ENCODE measurements around the gene COBLL1. TPM values are rescaled to one million over a fixed set of nuclear protein-coding genes. Genes with fewer than 3 reads are reported as not detected.

Gene COBLL1
- total and polyA plus RNA-seq, 8 donors = 19.1 to 74.8 (median 22.1) TPM

DNA sequence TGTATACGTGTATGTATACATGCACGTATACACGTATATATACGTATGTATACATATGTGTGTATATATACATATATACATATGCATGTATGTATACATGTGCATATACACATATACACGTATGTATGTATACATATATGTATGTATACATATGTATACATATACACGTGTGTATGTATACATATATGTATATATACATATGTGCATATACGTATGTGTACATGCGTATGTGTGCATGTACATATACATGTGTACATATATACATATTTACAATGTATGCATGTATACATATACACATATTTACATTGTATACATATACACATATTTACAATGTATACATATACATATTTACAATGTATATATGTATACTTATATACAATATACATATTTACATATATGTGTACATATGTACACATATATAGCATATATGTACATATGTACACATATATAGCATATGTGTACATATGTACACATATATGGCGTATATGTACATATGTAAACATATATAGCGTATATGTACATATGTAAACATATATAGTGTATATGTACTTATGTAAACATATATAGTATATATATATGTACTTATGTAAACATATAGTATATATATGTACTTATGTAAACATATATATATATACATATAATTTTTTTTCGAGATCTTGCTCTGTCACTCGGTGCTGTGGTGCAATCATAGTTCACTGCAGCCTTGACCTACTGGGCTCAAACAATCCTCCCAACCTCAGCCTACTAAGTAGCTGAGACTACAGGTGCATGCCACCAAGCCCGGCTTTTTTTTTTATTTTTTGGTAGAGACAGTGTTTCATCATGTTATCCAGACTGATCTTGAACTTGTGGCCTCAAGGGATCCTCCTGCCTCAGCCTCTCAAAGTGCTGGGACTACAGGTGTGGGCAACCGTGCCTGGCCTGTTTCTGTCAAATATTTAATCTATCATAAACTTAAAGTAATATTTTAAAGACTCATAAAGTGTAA is 23.2 kb downstream of the COBLL1 start:
- TF ChIP-seq, protein P1, sequence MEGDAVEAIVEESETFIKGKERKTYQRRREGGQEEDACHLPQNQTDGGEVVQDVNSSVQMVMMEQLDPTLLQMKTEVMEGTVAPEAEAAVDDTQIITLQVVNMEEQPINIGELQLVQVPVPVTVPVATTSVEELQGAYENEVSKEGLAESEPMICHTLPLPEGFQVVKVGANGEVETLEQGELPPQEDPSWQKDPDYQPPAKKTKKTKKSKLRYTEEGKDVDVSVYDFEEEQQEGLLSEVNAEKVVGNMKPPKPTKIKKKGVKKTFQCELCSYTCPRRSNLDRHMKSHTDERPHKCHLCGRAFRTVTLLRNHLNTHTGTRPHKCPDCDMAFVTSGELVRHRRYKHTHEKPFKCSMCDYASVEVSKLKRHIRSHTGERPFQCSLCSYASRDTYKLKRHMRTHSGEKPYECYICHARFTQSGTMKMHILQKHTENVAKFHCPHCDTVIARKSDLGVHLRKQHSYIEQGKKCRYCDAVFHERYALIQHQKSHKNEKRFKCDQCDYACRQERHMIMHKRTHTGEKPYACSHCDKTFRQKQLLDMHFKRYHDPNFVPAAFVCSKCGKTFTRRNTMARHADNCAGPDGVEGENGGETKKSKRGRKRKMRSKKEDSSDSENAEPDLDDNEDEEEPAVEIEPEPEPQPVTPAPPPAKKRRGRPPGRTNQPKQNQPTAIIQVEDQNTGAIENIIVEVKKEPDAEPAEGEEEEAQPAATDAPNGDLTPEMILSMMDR (IDR thresholded peaks at IDR 0.05) = no peak
- DNase-seq (no peak), ATAC-seq (no peak)
- Histone ChIP-seq H3K4me1 (no peaks in the 10 kb centered on the region), H3K4me3 (no peak overlapping the region), H3K27me3 (no peaks in the 10 kb centered on the region), H3K36me3 (no peaks in the 10 kb centered on the region), H3K9me3 (no peaks in the 10 kb centered on the region), H3K27ac (no peak overlapping the region)
- intact Hi-C loops (cut with DNase I) = no loop called here

DNA sequence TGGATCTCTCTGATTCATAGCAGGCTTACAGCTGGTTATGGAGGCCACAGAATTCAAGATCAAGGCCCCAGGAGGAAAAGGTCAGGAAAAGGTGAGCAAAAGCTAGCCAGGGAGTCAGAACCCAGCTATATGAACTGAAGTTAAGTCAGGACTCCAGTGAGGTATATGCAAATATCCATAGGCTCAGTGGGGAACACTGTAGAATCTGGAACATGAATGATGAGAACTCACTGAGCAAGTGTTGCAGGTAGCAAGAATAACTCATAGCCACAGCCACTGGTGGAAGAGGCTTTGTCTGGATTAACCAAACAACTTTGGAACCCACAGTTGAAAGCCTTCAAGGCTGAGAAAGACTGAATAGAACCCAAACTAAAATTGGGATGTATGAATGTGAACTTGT is 24.7 kb downstream of the COBLL1 start:
- DNase-seq (no peak), ATAC-seq (no peak)
- Histone ChIP-seq H3K27ac (no peak overlapping the region), H3K4me3 (no peak overlapping the region), H3K9me3 (no peaks in the 10 kb centered on the region), H3K4me1 (peaks cover 0 to 3% of the 10 kb centered on the region in 2 donors), H3K27me3 (no peaks in the 10 kb centered on the region), H3K36me3 (no peaks in the 10 kb centered on the region)
- TF ChIP-seq, protein P1 (IDR thresholded peaks at IDR 0.05) = no peak
- intact Hi-C loops (cut with DNase I) = no loop called here

DNA sequence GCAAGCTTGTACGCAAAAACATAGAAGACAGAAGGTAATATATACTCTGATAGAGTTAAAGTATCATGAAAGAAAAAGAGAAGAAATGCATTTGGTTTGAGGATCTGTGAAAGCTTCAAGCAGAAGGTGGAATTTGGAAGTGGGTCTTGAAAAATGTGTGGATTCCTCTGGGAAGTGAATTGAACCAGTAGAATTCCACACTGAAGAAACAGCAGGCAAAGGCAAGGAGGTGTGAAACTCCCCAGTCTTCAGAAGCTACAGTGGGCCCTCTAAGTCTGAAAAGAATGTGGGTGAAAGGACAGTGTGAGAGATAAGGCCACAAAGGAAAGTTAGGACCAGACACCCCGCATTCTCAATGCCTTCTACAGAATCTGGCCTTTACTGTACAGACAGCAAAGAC is 25.6 kb downstream of the COBLL1 start:
- H3K4me1 ChIP-seq = peaks cover 0 to 9% of the 10 kb centered on the region in 2 donors
- H3K36me3 ChIP-seq = no peaks in the 10 kb centered on the region
- intact Hi-C loops (cut with DNase I) = no loop called here
- H3K4me3 ChIP-seq = no peak overlapping the region
- no peak for DNase-seq
- H3K27ac ChIP-seq = peak overlapping the region in 1 of 2 donors; percentile 26
- no peak for ATAC-seq
- H3K27me3 ChIP-seq = no peaks in the 10 kb centered on the region
- TF ChIP-seq, protein P1 (IDR thresholded peaks at IDR 0.05) = no peak
- H3K9me3 ChIP-seq = no peaks in the 10 kb centered on the region

DNA sequence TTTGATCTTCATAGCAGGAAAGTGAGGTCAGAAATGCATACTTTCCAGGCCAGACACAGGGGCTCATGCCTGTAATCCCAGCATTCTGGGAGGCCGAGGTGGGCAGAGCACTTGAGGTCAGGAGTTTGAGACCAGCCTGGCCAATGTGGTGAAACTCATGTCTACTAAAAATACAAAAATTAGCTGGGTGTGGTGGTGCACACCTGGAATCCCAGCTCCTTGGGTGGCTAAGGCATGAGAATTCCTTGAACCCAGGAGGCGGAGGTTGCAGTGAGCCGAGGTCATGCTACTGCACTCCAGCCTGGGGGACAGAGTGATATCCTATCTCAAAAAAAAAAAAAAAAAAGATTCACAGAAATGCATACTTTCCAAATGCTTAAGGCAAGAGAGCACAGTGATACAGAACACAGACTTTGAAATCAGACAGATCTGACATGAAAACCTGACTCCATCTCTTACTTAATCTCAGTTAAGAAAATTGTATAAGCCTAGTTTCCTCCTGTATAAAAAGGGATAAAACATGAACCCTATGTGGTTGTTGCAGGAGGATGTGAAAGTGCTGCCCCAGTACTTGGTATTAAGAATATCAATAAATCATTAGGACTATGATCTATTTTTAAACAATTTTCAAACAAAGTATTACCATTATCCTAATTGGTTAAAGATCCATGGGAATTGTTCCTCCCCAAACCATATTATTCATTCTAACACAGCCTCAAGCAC is 26.4 kb downstream of the COBLL1 start:
- no peak overlapping the region for H3K27ac ChIP-seq
- H3K27me3 ChIP-seq = no peaks in the 10 kb centered on the region
- intact Hi-C loops (cut with DNase I) = no loop called here
- H3K36me3 ChIP-seq = no peaks in the 10 kb centered on the region
- DNase-seq = no peak
- H3K4me3 ChIP-seq = no peak overlapping the region
- H3K4me1 ChIP-seq = peaks cover 0 to 9% of the 10 kb centered on the region in 2 donors
- no peak for ATAC-seq
- TF ChIP-seq, protein P1 (IDR thresholded peaks at IDR 0.05) = no peak
- H3K9me3 ChIP-seq = no peaks in the 10 kb centered on the region

DNA sequence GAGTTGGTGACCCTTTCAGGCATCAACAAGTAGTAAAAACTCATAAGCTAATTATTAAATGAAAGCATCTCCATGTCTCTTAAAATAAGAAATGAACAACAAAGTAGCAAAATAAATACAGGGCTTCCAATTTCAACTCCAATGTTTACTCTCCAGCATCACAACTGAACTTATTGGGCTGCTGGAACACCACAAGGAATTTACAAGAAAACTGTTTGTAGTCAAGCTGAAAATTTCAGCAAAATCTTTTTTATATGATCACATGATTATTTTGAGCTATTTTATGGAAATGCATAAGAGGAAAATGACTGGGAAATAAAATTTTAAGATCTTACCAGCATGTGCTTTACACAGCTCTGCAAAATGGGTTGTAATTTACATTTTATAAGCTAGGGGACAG is 28.1 kb downstream of the COBLL1 start:
- H3K4me1 ChIP-seq = peaks cover 0 to 19% of the 10 kb centered on the region in 2 donors
- no peak overlapping the region for H3K4me3 ChIP-seq
- TF ChIP-seq, protein P1 (IDR thresholded peaks at IDR 0.05) = no peak
- intact Hi-C loops (cut with DNase I) = no loop called here
- DNase-seq (no peak), ATAC-seq (no peak)
- H3K27ac ChIP-seq = no peak overlapping the region
- H3K36me3 ChIP-seq = no peaks in the 10 kb centered on the region
- H3K9me3 ChIP-seq = no peaks in the 10 kb centered on the region
- H3K27me3 ChIP-seq = no peaks in the 10 kb centered on the region
